C4-2B (cell line): Measurements from ENCODE around the gene SCYL3.

ENCODE experiments used
- ZFX ChIP-seq: fragments of 450-650 bp; IDR thresholded peaks from 2 replicates; pipeline ENCODE4 v1.6.1; 2017
- TF ChIP-seq, protein P1 (sequence below): fragments of 450-650 bp; conservative IDR thresholded peaks from 2 replicates; pipeline ENCODE4 v1.5.1; 2017; ENCODE audit warnings: mild to moderate bottlenecking

DNA sequence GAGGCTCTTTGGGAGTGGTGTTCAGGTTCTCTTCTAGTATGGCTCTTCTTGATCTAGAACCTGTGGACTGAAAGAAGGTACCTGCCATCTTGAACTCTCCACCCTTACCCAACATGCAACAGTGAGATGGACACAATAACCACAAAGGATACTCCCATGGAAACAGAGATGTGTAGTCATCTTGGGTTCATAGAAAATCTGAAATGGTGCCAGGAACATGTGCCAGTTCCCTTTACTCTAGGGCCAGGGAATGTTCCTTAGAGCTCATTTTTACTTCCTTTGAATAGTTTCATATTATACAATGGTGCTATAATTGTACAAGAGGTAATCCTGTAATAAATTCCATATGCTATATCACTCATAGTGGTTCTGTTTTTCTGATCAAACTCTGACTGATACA, 13.2 kb upstream of the SCYL3 start:
- TF ChIP-seq, protein P1, sequence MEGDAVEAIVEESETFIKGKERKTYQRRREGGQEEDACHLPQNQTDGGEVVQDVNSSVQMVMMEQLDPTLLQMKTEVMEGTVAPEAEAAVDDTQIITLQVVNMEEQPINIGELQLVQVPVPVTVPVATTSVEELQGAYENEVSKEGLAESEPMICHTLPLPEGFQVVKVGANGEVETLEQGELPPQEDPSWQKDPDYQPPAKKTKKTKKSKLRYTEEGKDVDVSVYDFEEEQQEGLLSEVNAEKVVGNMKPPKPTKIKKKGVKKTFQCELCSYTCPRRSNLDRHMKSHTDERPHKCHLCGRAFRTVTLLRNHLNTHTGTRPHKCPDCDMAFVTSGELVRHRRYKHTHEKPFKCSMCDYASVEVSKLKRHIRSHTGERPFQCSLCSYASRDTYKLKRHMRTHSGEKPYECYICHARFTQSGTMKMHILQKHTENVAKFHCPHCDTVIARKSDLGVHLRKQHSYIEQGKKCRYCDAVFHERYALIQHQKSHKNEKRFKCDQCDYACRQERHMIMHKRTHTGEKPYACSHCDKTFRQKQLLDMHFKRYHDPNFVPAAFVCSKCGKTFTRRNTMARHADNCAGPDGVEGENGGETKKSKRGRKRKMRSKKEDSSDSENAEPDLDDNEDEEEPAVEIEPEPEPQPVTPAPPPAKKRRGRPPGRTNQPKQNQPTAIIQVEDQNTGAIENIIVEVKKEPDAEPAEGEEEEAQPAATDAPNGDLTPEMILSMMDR = no peak
- TF ChIP-seq ZFX = no peak
